ENCODE results near the gene ATG2B.
"Not testable (repeated sequence)": the region's sequence is repeated elsewhere in the genome, so short reads cannot be mapped to it uniquely, and the experiment has no call there.

Gene ATG2B

DNA sequence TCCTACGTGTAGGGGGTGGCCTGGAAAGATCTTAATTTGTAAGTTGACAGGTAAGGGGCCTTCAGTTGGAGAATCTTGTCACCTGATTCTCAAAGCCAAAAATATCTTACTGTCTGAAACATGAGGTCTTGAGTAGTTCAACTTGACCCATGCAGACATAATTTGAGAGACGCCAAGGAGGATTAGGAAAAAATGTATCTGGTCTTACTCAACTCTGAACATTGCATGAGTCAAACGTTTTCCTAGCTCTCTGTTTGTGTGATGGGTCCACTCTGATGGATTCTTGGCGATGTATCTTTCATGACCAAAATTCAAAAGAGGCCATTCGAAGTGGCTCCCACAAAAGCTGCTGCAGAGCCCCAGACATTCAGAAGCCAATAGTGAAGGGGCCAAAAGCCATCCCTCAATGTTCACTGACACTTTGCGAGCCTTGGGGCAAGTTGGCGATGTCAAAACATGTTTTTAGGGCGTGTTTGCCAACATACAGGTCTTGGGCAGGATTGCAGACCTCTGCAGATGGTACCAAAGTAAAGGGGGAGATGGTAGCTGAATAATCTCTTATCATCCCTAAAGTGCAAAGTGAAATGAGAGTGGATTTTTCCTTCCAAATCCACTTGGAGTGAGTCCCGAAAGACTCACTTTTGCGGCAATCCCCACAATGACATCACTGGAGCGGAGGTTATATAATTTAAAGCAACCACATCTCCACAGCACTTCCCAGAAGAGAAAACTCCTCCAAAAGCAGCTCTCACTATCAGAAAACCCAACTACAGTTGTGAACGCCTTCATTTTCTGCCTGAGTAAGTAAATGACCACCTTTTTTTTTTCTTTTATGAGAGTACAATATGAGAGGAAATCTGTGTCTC, 107.4 kb downstream of the ATG2B start, which contains the start of gene BDKRB1:
Gene BDKRB1, plus strand, starts transcription at position 710 of the 866 bp plus-strand sequence. CDS start 7,473 bp downstream, outside the sequence.
- DNase-seq = no peak

DNA sequence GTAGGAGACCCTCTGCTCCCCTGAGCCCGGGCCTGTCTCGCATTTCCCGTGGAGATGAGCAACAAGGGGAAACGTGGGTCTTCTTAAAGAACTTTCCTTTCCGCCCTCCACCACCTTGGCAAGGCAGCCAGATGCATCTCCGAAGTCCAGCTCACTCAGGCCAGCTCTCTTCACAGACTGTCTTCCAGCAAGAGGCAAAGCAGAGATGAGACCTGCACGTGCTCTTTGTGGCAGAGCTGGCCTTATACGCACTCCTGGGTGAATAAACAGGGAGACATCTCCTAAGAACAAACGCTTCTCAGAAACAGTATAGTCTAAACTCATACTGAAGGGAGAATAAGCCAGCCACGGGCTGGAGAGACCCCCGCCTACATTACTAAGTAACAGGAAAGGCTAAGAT, 108.5 kb downstream of the ATG2B start:
- DNase-seq = no peak

DNA sequence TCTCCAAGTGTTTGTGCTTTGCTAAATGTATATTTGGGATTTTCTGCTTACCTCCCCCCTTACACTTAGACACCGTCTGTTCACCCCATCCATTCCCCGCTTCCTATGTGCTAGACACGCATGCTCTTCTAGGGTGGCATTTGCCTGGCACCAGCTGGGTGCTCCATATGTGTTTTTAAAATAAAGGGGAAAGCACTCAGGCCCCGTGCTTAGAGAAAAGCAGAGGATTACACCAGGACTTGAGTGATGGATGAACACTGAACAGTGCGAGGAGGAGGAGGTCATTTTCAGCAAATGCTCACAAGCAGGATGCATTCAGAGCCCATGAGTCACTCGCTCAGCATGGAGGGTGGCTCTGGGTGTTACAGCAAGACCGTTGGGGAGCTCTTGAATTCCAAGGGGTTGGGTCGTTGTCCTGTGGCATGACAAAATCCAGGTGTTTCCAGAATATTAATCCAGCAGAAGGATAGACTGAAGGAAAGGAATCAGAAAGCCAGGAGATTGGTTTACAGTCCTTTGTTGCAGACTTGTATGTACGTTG, 110.1 kb downstream of the ATG2B start:
- DNase-seq = peak in 1 of 58 donors; percentile 4

DNA sequence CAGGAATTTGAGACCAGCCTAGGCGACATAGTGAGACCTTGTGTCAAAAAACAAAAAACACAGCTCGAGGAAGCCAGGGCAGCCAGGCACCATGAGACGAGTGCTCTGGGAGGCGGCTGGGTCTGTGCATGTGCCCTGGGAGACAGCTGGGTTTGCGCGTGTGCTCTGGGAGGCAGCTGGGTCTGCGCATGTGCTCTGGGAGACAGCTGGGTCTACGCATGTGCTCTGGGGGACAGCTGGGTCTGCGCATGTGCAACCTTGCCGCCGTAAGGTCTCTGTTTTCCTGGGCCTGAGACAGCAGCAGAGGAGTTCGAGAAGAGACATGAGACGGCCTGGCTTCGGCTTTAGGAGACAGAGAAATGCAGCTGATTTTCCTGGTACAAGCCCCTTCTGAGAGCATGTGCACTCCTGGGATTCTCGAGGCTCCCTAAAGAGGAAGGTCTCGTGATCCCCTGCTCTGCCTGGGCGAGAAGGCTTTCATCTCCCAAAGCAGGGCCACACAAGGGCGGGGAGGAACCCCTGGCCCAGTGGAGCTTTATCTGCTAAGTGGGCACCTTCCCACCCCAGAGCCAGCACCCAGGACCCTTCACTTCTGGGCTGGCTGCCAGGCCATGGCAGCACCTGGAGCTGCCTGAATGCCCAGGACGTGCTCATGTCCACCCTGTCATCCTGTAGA, 110.7 kb downstream of the ATG2B start:
- DNase-seq = no peak

DNA sequence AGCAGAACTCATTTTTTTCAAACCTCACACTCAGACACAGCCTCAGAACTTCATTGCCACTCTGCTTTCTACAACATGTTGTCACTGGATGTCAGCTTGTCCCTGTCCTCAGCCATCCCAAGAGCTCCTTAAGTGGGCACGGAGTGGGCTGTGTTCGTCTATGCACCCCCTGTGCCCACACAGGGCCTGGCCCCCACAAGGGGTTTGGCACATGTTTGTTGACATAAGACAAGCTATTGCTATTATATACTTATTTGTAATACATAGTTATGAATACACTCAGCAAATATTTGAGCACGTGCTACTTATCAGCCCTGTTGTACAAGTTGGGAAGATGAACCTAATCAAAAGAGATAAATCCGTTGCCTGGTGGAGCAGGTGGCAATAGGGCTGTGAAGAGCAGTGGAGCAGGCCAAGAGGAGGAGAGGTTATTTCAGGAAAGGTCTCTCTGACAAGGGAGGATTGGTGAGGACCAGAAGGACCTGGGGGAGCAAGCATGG, 111.4 kb downstream of the ATG2B start:
- no peak for DNase-seq

DNA sequence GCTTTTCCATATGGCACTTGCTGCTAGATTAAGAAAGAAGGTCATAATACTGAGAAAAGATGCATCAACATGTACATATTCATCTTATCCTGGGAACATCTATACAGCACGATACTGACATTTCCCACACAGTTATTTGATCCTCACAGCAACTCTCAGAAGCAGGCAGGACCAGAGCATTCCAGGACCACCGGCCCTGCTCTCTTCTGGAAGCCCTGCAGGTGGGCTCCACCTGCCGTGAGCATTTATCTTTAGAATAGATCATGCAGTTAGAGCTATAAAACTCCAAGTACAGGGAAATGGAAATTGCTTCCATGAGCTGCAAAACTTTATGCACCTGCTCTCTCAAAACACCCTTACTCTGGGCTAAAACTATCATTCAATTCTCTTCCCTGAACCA, 112.7 kb downstream of the ATG2B start:
- DNase-seq = no peak

DNA sequence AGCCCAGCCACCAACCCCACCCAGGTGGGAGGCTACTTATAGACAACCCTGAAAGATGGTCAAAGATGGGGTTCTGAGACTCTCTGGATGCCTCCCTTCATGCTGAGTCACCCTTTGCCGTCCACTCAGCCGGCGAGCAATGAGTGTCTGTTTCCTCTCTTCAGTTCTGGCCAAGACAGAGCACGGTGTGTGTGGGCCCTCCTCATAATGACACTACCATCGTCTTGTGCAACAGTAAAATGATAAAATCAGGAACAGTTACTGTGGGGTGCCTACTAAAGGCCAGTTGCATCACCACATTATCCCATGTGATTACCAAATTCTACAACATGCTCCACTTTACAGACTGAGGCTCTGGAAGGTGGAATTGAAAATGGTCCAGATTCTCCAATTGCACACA, 114.1 kb downstream of the ATG2B start:
- DNase-seq = peak in 2 of 58 donors; percentile 9 to 25

DNA sequence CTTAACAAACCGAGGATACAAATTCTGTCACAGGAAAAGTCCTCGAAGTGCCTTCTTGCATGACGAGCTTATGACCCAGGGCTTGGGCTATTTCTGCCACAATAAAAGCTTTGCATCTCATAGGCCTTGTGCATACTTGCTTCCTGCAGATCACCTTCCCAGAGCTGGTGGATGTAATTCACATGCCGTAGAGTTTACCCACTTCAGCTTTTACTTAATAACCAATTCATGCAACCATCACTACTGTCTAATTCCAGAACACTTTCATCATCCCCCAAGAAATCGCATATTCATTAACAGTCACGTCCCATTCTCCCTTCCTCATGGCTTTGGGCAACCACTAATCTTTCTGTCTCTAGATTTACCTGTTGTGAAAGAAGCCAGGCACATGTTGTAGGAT, 116.1 kb downstream of the ATG2B start:
- no peak for DNase-seq

DNA sequence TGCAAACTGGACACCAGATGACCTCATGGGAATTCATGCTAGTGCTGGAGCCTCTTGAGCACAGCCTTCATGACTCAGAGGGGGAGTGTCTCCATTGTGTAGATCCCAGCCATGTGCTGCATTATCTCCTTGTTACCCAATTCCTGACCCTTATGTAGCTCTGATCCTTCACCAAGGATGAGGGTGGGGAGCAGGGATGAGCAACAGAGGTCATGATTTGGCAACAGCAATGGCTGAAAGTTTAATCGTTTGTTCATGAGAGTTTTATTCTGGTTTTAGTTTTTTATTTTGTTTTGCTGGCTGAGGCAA, 116.6 kb downstream of the ATG2B start:
- DNase-seq = peak in 2 of 58 donors; percentile 13 to 20

DNA sequence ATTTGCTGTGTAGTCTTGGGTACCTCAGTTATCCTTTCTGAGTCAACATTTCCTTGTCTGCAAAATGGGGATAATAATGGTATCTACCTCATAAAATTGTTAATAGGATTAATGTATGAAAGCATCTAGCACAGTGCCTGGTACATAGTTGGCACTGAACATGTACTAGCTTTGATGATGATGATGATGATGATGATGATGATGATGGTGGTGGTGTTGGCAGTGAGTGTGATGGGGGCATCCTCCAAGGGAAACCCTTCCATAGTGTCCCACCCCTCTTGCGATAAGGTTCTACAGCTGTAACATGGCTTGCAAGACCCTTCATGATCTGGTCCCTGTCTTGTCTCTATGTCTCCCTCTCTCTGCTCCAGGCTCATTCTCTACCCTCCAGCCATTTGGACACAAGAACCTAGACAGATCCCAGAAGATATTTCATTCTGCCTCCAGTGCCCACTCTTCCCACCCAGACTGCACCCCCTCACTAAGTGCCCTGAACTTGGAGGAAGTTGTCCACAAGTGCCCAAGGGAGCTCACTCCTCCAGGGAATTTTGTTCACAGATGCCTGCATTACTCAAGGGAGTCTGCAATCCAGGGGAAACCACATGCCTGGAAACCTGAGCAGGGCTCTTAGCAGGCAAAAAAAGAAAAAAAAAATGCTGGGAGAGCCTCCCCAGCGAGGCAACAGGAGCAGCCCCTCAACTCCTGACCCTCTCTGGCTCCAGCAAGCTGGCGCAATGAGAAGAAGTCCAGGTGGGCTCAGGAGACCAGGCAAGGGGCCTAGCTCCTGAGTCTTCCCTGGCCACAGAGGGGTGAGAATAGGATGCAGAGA, 117.2 kb downstream of the ATG2B start:
- DNase-seq = no peak

DNA sequence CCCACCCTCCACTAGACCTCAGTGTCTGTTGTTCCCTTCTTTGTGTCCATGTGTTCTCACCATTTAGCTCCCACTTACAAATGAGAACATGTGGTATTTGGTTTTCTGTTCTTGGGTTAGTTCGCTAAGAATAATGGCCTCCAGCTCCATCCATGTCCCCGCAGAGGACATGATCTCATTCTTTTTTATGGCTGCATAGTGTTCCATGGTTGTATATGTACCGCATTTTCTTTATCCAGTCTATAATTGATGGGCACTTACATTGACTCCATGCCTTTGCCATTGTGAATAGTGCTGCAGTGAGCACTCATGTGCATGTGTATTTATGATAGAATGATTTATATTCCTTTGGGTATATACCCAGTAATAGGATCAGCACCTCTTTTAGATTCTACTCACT, 118.1 kb downstream of the ATG2B start:
- not testable (repeated sequence) for DNase-seq

DNA sequence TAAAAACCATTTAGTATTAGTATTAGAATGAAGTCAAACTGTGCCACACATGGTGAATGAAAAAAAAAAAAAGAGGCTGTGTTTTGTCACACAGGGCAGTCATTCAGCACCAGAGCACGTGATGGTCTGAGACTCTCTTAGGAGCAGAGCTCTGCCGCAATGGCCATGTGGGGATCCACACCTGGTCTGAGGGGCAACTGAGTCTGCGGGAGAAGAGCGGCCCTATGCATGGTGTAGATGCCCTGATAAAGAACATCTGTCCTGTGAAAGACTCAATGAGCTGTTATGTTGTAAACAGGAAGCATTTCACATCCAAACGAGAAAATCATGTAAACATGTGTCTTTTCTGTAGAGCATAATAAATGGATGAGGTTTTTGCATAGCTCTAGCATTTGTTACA, 119.4 kb downstream of the ATG2B start:
- DNase-seq = peak in 14 of 58 donors; percentile 6 to 39 (median 16)

DNA sequence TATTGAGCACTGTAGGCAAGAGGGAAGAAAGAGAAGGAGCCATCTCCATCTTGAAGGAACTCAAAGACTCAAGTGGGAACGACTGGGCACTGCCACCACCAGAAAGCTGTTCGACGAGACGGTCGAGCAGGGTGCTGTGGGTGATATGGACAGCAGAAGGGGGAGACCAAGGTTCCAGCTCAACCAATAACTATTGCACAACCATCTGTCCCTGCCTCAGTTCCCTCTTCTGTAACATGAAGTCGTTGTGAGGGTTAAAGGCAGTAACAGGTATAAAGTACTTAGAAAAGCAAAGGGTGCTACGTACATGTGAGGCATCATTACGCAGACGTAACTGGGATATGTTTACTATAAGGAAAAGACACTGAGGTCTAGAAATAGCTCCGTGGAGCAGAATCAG, 121.0 kb downstream of the ATG2B start:
- no peak for DNase-seq

DNA sequence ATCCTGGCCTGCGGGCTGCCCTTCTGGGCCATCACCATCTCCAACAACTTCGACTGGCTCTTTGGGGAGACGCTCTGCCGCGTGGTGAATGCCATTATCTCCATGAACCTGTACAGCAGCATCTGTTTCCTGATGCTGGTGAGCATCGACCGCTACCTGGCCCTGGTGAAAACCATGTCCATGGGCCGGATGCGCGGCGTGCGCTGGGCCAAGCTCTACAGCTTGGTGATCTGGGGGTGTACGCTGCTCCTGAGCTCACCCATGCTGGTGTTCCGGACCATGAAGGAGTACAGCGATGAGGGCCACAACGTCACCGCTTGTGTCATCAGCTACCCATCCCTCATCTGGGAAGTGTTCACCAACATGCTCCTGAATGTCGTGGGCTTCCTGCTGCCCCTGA, 122.5 kb downstream of the ATG2B start:
- DNase-seq = no peak

DNA sequence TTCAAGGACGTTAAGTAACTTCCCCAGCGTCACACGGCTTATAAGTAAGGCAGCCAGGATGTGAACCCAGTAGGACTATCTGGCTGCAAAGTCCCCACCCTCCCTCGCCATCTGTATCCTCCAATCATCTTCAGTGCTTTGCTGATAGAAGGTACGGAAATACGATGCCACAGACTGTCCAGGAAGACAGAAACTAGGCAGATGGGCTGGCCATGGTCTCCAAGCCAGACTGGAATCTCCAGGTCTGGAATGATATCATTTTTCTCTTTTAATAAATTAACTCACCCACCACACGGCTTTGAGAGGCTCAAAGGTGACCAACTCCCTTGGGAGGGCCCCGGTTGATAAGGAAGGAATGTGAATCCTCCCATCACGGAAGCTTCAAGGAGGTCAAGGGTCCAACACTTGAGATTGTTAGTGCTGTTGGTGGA, 123.4 kb downstream of the ATG2B start:
- no peak for DNase-seq

DNA sequence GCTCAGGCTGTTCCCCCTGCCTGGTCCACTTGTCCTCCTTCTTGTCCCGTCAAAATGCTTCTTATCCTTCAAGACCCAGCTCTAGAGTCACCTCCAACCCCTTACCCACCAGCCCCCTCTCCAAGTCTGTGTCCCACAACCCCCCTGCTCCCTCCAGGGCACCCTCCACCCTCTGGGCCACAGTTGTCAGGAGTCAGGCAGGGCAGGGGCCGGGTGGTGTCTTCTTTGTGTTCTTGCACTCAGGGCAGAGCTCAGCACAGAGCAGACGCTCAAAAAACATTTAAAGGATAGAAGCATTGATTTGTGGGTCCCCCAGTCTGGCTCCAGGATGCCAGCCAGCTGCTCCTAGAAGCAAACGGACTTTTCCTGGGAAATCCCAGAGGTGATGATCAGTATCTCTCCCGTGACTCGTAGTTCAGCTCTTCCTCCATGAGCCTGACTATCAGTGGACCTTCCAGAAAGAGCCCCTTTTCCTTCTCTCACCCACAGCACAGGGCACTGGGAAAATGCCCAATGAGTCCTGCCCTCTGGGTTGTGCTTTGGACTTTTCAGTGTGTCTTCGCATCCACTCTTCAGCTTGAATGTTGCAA, 124.4 kb downstream of the ATG2B start:
- DNase-seq = no peak

DNA sequence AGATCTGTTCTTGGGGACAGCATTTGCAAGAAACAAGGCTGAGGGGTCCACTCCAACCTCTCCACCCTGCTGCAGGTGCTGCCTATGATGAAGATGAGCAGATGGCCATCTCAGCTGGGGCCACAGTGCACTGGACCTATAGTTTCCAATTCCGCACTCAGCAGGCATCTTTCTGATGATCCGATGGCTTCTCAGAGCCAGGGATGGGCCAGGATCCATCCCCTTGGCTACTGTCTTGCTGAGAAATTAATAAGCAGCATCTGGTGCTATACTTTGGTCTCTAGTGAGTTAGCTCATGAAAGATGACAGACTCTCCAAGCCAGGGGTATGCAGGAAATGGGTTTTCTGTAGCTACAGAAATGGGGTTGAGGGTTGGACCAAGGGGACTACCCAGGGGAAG, 125.5 kb downstream of the ATG2B start:
- no peak for DNase-seq

DNA sequence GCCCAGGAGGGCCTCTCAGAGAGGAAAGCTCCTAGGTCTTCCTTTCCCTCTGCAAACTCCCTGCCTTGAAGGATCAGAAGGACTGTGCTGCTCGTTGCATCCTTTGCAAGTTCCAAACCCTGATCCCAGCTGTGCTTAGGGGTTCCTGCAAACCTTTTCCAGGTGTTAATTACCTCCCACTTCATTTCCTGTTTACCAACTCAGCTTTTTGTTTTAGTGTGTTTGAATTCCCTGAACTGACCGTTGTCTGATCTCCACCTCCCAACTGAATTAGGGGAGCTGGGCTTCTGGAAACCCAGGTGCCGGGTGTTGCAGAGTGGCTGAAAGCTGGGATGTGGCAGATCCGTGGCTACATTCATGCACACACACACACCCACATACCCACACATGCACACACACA, 127.7 kb downstream of the ATG2B start:
- DNase-seq = no peak

DNA sequence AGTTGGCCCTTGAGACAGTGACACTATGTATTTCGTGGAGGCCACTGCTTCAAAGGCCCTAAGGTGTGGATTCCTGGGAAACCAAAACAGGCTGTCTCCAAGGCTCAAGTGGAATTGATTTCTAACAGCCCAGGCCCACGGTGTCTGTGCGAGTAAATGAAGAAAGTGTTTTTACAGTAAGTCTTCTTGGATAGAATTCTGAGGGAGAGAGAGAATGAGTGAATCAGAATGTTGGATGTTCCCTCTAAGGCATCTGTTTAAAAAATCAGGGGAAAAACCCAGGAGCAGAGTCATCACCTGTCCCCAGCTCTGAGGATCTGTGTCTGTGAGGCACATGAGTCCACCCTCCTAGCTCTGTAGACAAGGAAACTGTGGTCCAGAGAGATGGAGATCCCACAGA, 129.5 kb downstream of the ATG2B start:
- no peak for DNase-seq

DNA sequence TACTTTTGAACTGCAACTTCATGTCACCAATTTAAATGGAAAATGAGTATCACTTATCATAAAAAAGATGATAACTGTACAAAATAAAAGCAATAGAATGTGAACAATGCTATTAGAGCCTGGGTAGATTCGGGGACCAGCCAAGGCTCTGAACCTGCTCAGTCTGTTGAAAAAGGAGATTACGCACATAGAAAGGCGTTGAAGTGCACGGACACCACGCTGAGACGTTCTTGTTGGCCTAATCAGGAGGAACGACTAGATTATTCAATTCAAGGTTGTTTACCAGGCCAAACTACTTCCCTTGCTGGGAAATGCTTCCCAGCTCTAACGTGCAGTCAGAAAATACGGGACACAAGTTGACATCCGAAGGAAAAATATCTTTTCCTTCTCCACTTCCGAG, 130.6 kb downstream of the ATG2B start:
- DNase-seq = no peak

DNA sequence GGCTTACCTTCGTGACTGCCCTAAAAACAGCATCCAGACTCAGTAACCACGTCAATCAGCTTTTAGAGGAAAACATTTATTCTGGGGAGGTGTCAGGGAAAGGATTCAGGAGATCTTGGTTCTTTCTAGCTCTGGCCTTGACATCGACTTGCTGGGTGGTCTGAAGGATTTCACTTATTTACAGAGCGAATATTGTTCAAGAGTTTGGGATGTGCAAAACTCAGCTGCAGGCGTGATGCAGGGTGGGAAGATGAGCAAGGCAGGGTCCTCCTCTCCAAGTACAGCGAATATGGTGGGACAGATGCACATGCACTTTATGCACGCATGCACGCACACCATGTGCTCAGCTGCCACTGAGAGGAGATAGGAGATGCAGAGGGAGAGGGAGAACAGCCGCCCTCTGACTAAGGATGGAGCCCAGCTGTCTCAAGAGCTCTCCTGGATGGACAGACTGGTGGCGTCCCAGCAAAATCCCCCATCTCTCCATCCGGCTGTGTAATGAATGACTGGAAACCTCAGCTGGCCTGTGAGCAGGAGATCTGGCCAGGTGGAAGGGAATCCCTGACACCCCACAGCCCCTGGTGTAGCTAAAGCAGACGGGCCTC, 131.5 kb downstream of the ATG2B start:
- DNase-seq = no peak

Data from anterior cingulate cortex (tissue), 58 donors.